D721Med (cell line): Measurements from ENCODE around the gene CORO1C.
"Not testable (repeated sequence)": the region's sequence is repeated elsewhere in the genome, so short reads cannot be mapped to it uniquely, and the experiment has no call there.

Source experiments
- DNase-seq: peaks from one replicate; pipeline ENCODE4 v3.0.0; 2011; ENCODE audit warnings: low spot score; ENCODE audit not compliant: insufficient read length
- FAIRE-seq: peaks from 2 replicates; lab custom pipeline; 2011; peaks lifted over from hg19 to GRCh38; lab: Jason Lieb, UNC
- TF ChIP-seq, protein P1 (sequence below): IDR thresholded peaks from 2 replicates; pipeline ENCODE4 v1.5.1; 2012; ENCODE audit warnings: mild to moderate bottlenecking, control low read depth; ENCODE audit not compliant: insufficient read depth; ENCODE audit errors: missing control alignments

The CORO1C gene

GRCh38 chr12:108772247-108772646 is 40.9 kb upstream of the CORO1C start:
- no peak for DNase-seq
- FAIRE-seq = no peak
- TF ChIP-seq, protein P1, sequence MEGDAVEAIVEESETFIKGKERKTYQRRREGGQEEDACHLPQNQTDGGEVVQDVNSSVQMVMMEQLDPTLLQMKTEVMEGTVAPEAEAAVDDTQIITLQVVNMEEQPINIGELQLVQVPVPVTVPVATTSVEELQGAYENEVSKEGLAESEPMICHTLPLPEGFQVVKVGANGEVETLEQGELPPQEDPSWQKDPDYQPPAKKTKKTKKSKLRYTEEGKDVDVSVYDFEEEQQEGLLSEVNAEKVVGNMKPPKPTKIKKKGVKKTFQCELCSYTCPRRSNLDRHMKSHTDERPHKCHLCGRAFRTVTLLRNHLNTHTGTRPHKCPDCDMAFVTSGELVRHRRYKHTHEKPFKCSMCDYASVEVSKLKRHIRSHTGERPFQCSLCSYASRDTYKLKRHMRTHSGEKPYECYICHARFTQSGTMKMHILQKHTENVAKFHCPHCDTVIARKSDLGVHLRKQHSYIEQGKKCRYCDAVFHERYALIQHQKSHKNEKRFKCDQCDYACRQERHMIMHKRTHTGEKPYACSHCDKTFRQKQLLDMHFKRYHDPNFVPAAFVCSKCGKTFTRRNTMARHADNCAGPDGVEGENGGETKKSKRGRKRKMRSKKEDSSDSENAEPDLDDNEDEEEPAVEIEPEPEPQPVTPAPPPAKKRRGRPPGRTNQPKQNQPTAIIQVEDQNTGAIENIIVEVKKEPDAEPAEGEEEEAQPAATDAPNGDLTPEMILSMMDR = no peak

DNA sequence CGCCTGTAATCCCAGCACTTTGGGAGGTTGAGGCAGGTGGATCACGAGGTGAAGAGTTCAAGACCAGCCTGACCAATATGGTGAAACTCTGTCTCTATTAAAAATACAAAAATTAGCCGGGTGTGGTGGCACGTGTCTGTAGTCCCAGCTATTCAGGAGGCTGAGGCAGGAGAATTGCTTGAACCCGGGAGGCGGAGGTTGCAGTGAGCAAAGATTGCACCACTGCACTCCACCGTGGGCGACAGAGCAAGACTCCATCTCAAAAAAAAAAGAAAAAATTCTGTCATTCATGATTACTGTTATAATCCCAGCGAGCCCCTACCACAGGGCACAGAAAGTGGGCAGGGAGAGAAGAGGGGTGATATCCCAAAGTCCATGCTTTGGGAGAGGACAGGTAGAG is 40.5 kb upstream of the CORO1C start:
- FAIRE-seq, DNase-seq: not testable (repeated sequence)

GRCh38 chr12:108770963-108771362 is 39.6 kb upstream of the CORO1C start:
- no peak for DNase-seq
- TF ChIP-seq, protein P1 = no peak
- FAIRE-seq = no peak

DNA sequence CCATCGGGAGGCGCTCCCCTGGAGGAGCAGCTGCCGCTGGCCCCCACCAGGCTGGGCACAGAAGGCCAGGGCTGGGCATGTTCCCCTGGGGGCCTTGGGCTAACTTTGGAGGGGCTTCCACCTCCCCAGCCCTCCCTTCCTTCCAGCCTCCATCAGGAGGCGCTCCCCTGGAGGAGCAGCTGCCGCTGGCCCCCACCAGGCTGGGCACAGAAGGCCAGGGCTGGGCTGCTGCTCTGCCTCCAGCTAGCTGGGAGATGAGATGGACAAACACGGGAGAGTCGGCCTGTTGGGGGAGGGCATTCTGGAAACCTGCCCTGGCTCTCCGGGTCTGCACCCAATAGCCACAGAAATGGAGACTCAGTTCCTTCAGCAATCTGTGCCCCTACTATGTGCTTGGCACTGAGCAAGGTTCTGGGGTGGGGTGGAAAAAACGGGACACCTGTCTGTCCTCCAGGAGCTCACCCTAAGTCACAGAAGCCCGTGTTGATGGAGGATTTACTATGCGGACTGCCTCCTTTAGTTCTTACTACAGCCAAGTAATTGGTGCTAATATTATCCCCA is 39.0 kb upstream of the CORO1C start:
- TF ChIP-seq, protein P1 = no peak
- FAIRE-seq (no peak), DNase-seq (no peak)

- FAIRE-seq = no peak
- TF ChIP-seq, protein P1 = no peak
- DNase-seq = no peak
Measured at GRCh38 chr12:108768591-108769500, 37.5 kb upstream of the CORO1C start.

- TF ChIP-seq, protein P1 = no peak
- FAIRE-seq (no peak), DNase-seq (no peak)
Measured at GRCh38 chr12:108766294-108766693, 35.0 kb upstream of the CORO1C start.

DNA sequence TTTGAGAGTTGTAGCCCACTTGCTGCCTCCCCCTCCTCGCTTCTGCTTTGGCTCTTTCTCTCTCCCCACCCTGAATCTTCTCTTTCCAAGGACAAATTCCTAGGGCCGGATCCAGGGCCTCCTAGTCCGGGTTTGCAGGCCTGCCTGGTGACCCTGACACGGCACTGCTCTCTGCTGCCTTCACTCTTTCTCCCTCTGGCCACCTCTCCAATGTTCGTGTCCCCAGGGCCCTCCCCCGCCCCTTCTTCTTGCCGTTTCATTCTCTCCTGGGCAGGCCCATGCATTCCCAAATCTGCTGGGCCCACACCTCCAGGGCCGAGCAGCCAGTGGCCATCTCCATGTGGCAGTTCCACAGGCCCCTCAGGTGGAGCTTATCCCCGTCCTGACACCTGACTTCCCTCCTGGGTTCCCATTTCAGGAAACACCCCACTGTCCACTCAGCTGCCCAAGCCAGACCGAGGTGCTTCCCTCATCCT is 34.0 kb upstream of the CORO1C start:
- FAIRE-seq (no peak), DNase-seq (no peak)
- TF ChIP-seq, protein P1 = no peak
